HG02623 (cell line): Measurements from ENCODE around the gene ASIC4.

ENCODE experiments used
- ATAC-seq: cut with Tn5 transposase; IDR thresholded peaks from one replicate; pipeline ENCODE4 v1.9.1; 2021; ENCODE audit warnings: moderate library complexity; ENCODE audit not compliant: unreplicated experiment

ASIC4 gene

GRCh38 chr2:219513787-219514186, 495 bp upstream of the ASIC4 start:
- no peak for ATAC-seq

GRCh38 chr2:219514836-219515235, 554 bp downstream of the ASIC4 start:
- no peak for ATAC-seq

GRCh38 chr2:219515874-219516629, 1.8 kb downstream of the ASIC4 start:
- no peak for ATAC-seq

- no peak for ATAC-seq
Observed at GRCh38 chr2:219516888-219517287, 2.6 kb downstream of the ASIC4 start.

GRCh38 chr2:219517954-219518778, 3.9 kb downstream of the ASIC4 start:
- ATAC-seq, result no peak

- no peak for ATAC-seq
Observed at GRCh38 chr2:219519526-219519916, 5.2 kb downstream of the ASIC4 start.

GRCh38 chr2:219520079-219520478, 5.8 kb downstream of the ASIC4 start:
- no peak for ATAC-seq

- ATAC-seq, result no peak
Observed at GRCh38 chr2:219521066-219521880, 7.0 kb downstream of the ASIC4 start.

GRCh38 chr2:219522111-219523030, 8.1 kb downstream of the ASIC4 start:
- no peak for ATAC-seq

GRCh38 chr2:219523031-219523671, 8.9 kb downstream of the ASIC4 start:
- ATAC-seq, result no peak

- no peak for ATAC-seq
Observed at GRCh38 chr2:219524817-219525216, 10.5 kb downstream of the ASIC4 start.

GRCh38 chr2:219525533-219526232, 11.4 kb downstream of the ASIC4 start:
- ATAC-seq, result no peak

GRCh38 chr2:219526320-219527075, 12.2 kb downstream of the ASIC4 start:
- no peak for ATAC-seq

- no peak for ATAC-seq
Observed at GRCh38 chr2:219527076-219527394, 12.8 kb downstream of the ASIC4 start.

GRCh38 chr2:219527472-219527871, 13.2 kb downstream of the ASIC4 start:
- no peak for ATAC-seq

GRCh38 chr2:219530048-219530963, 16.0 kb downstream of the ASIC4 start:
- peak; percentile 81 for ATAC-seq

- ATAC-seq, result no peak
Observed at GRCh38 chr2:219531639-219532377, 17.5 kb downstream of the ASIC4 start.
